Measurements from ENCODE around the gene DNAJC5.
"Not testable (repeated sequence)": the region's sequence is repeated elsewhere in the genome, so short reads cannot be mapped to it uniquely, and the experiment has no call there.

Gene DNAJC5

DNA sequence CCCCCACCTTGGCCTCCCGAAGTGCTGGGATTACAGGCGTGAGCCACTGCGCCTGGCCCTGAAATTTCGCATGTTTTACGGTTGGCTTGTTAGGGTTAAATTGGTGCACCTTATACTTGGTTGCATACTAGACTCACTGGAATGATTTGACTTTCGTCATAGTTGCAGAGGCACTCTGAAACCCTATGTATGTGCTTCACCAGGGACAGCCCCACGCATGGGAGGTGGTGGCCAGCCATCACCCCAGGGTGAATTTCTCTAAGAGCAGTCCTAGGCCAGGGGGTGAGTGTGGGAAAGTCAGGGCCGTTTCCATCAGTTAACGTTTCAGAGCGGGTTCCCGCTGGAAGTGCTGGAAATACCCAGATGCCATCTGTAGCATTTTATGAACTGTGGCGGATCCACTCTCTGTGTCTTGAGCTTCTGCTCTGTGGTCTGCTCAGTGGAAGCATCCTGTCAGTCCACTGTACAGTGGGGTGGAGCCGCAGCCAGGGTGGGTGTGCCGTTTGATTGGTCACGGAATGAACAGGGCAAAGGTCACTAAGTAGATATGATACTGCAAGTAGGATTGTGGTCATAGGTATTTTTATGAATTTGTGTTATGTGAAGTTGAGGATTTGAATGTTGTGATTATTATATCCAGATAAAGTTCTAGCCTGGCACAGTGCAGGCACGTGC lies 13.2 kb downstream of the DNAJC5 start:
- DNase-seq, result no peak

- DNase-seq, result peak in 34 of 51 donors; percentile 3 to 71 (median 36)
Measured at GRCh38 chr20:63911176-63911575, 16.2 kb downstream of the DNAJC5 start.

DNA sequence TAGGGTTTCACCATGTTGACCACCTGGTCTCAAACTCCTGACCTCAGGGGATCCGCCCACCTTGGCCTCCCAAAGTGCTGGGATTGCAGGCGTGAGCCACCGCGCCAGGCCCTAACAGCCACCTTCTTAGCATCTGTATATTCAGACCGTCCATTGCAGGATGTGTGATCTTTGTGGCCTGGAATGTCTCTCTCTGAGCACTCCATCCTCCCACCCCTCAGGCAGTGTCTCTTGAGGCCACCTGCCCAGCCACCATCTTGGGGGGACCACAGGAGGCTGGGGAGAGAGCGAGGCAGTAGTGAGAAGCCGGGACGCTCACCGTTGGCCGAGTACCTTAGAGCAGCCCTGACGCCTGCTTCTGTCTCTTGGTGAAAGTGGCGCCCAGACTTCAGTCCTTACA lies 18.8 kb downstream of the DNAJC5 start:
- no peak for DNase-seq

DNA sequence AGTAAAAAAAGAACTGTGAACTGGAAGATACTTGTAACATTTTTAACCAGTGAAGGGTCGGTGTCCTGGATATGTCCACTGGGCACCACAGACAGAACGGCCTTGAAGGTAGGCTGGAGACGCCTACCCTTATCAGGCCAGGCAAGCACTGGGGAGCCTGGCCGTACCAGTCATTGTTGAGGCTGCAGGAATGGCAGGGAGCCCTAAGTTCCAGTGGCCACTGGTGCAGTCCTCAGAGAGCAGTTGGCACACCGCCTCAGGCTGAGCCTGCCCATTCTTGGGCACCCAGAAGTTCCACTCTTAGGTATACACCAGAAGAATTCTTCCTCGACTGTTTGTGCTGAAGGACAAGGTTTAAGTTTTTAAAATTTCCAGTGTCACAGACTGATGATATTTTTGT lies 20.5 kb downstream of the DNAJC5 start:
- DNase-seq, result peak in 32 of 51 donors; percentile 1 to 78 (median 32)

- DNase-seq, result not testable (repeated sequence)
Measured at GRCh38 chr20:63916371-63916939, 21.5 kb downstream of the DNAJC5 start.

DNA sequence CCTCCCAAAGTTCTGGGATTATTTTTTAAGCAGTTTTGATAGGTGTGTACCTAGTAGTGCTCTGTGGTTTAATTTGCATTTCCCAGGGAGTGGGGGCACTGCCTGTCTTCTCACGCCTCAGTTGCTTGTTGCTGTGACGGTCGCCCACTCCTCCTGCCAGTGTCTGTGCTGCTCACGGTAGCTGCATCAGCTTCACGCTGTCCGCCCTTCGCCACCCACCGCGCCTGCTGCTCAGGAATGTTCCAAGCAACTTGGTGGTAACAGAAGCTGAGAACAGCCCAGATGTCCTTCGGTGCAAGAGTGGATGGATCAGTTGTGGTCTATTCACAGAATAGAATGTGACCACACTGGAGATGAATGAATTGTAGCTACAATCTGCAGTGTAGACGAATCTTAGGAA lies 22.9 kb downstream of the DNAJC5 start:
- peak in 2 of 51 donors; percentile 9 to 66 for DNase-seq

GRCh38 chr20:63919130-63919529 lies 24.2 kb downstream of the DNAJC5 start:
- peak in 4 of 51 donors; percentile 4 to 50 (median 22) for DNase-seq

DNA sequence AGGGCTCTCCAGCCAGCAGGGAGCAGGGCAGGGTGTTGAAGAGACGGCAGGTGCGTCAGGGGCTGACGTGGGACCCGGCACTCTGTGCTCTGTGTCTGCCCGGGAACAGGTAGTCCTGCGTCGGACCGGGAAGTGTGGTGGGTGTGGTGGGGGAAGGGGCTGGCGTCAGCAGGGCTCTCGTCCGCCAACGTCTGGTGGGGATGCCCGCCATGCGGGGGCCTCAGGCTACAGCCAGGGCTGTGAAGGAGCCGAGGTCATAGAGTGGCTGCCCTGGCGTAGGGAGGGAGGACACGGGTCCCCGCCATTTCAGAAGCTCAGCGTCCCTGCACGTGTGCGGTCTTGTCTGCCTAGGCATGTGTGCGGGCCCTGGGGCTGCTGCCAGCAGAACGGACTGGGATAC lies 25.3 kb downstream of the DNAJC5 start:
- no peak for DNase-seq

DNA sequence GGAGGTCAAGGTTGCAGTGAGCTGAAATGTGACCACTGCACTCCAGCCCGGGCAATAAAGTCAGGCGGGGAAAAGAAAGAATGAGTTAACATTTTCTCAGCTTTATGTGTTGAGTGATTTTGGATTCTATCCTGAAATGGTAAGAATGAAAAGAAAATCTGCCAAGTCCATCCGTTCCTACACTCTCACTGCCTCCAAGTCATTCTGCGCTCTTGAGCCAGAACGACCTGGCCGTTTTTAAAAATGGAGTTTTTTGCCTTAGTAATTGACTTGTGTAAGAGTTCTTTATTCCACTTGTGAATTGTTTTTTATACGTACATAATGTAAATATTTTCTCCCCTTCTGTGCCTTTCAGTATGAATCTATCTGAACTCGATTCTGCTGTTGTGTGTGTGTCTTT lies 28.7 kb downstream of the DNAJC5 start:
- DNase-seq, result no peak

DNA sequence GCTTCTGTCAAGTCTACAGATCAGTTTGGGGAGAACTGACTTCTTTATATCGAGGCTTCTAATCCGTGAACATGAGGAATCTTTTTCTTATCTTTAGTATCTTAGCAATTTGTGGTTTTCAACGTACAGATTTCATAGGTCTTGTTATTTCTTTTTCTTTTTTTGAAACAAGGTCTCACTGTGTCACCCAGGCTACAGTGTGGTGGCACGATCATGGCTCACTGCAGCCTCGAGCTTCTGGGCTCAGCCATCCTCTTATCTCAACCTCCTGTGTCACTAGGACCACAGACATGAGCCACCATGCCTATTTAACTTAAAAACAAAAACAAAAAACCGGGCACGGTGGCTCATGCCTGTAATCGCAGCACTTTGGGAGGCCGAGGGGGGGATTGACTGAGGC lies 29.3 kb downstream of the DNAJC5 start:
- no peak for DNase-seq

DNA sequence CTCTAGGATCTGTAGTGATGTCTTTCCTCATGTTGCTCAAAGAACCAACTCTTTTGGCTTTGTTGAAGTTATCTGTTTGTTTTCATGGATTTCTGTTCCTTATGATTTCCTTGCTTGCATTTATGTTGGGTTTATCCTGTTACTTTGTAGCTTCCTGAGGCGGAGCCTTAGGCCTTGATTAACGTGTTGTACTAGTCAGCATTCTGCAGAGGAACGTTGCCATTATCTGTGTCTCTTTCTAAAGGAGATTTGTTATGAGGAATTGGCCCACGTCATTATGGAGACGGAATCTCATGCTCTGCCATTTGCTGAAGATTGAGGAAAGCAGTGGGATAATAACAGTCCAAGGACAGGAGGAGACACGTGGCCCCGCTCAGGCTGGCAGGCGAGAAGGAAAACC lies 31.4 kb downstream of the DNAJC5 start:
- no peak for DNase-seq

DNA sequence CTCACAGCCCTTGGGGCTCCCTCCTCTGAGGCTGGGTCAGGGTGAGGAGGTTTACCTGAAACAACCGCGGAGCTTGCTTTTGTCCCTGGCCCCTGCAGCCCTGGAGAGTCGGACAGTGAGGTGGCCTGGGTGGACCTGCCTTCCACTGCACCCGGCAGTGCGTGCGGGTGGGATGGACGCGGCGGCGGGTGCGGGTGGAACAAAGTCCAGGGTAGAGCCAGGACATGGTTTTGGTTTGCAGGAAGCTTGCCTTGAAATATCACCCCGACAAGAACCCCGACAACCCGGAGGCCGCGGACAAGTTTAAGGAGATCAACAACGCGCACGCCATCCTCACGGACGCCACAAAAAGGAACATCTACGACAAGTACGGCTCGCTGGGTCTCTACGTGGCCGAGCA lies 34.1 kb downstream of the DNAJC5 start:
- no peak for DNase-seq

GRCh38 chr20:63929473-63929883 lies 34.6 kb downstream of the DNAJC5 start:
- DNase-seq, result not testable (repeated sequence)

GRCh38 chr20:63930971-63931553 lies 36.1 kb downstream of the DNAJC5 start:
- DNase-seq, result no peak

DNA sequence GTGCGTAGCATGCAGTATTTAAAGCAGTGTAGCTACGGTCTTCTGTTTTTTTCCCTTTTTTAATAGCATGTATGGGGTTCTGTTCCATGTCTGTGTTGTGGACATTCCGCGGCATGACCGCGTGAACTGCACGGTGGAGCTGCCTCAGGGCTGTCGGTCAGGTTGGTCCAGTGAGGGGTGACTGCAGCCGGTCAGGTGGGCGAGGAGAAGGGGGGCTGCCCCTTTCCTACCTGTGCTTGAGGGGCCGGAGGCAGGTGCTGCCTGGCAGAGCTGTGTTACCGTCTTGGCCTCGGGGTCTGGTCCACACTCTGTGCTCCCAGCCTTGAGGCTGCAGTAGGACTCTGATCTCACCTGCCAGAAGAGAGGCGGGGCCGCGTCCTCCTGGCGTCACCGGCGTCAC lies 36.8 kb downstream of the DNAJC5 start:
- DNase-seq, result no peak

DNA sequence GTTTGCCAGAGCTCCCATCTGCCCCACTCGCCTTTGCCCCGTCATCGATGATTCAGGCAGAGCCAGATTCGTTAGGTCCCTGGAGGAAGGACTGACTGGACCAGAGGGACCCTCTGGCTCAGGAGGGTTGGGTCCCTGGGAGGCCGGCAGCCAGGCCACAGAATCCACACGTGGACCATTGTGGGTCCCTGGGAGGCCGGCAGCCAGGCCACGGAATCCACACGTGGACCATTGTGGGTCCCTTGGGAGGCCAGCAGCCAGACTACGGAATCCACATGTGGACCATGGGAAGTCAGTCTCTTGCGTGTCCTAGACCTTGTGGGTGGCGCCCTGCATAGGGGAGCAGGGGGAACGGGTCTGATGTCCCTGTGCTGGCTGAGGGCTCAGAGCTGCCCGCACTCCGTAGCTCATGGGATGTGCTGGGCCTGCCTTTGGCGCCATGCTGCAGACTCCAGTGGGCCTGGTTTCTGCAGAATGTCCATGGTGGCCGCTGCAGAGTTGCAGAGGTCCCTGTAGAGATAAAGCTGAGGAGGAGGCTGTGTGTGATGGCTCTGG lies 37.8 kb downstream of the DNAJC5 start:
- DNase-seq, result no peak

DNA sequence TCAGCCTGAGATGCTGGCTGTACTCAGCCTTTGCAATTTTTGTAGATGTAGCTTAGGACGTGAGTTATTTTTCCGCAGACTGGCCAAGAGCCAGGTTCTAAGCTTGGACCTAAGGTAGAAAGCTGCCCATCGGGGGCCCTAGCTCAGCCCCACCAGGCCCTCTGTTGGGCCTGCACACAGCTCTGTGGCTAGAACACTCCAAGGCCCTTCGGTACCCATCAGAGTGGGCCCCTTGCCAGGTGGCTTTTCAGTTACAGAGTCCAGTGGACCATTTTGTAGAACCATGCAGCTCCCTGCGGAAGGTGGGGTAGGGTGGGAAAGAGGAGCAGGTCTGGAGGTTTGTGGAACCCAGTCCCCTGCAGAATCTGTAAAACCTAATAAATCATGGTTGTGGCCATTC lies 38.7 kb downstream of the DNAJC5 start:
- no peak for DNase-seq

GRCh38 chr20:63934271-63935068 lies 39.5 kb downstream of the DNAJC5 start:
- no peak for DNase-seq

GRCh38 chr20:63935447-63935846 lies 40.5 kb downstream of the DNAJC5 start:
- DNase-seq, result no peak

GRCh38 chr20:63937596-63937995 lies 42.7 kb downstream of the DNAJC5 start:
- DNase-seq, result no peak

DNA sequence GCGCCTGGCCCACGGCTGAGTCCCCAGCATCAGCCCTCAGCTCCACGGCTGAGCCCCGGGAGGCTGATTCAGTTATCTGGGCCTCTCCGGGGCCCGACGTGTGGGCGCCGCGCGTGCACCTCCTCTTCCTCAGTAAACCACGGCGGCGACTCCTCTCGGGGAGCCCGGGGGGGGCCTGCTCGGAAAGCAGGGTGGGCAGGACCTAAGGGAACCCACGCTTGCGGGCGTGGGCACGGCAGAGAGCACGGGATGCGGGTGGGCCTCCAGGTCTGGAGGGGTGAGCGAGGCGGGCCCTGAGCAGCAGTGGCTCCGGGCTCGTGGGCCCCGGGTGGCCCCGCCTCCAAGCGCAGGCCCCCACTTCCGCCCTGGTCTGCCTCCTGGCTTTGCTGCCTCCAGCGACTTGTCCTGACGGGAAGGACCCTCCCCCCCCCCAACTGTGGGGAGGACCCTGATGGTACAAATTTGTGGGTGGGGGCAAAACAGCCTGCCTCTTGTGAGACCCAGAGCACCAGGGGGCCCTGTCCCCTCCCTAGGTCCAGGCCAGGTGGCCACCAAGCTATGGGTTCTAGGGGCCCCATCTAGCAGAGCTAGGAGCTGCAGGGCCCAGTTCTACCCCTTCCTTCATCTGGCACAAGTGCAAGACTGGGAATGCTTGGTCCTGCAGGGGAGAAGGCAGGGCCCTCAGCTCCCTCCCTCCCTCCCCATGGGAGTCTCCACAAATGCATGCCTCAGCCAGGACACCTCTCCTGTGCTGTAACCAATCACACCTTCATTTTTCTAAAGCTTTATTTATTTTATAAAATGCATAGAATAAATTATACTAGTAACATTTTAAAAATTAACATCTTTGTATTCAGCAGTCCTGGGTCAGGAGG lies 44.4 kb downstream of the DNAJC5 start:
- DNase-seq, result no peak
